HL-60 (cell line): Measurements from ENCODE around the gene AGR2.

Source experiments
- DNase-seq, 2 experiments: peaks; one replicate each; pipeline ENCODE4 v3.0.0-alpha.2; 2010 to 2020; ENCODE audit warnings: low read depth in 1 of 2, low spot score in 1 of 2
- H3K27ac ChIP-seq: fragments of 250-450 bp; sonication (Bioruptor Pico); replicated peaks from 2 replicates; pipeline ENCODE4 v1.5.1; 2020; ENCODE audit warnings: mild to moderate bottlenecking, moderate library complexity
- H3K27me3 ChIP-seq: fragments of 250-450 bp; sonication (Bioruptor Pico); 2 replicates; pipeline ENCODE4 v1.5.1; 2021; ENCODE audit warnings: mild to moderate bottlenecking, moderate library complexity; ENCODE audit not compliant: insufficient read depth, poor library complexity, severe bottlenecking
- H3K4me3 ChIP-seq: replicated peaks from 2 replicates; pipeline ENCODE4 v1.5.1; 2011; ENCODE audit warnings: mild to moderate bottlenecking, control low read depth, low read length; ENCODE audit not compliant: insufficient read depth
- CTCF ChIP-seq: IDR thresholded peaks from one replicate; pipeline ENCODE4 v1.5.1; 2011; ENCODE audit warnings: low read length, control low read depth, inconsistent platforms; ENCODE audit not compliant: insufficient read depth
- GABPA ChIP-seq: IDR thresholded peaks from 2 replicates; pipeline ENCODE4 v1.6.1; 2012; ENCODE audit warnings: low read depth
- POLR2AphosphoS5 ChIP-seq: IDR thresholded peaks from 2 replicates; pipeline ENCODE4 v1.6.1; 2012; ENCODE audit warnings: low read depth
- REST ChIP-seq: IDR thresholded peaks from 2 replicates; pipeline ENCODE4 v1.6.1; 2012; ENCODE audit warnings: low read depth; ENCODE audit not compliant: insufficient replicate concordance
- SPI1 ChIP-seq: IDR thresholded peaks from 2 replicates; pipeline ENCODE4 v1.6.1; 2012; ENCODE audit warnings: low read depth, mild to moderate bottlenecking, borderline replicate concordance

Gene AGR2

GRCh38 chr7:16758036-16758435, 46.8 kb downstream of the AGR2 start:
- DNase-seq: no peak
- Histone ChIP-seq H3K27ac (no peak overlapping the region), H3K4me3 (no peak overlapping the region), H3K27me3 (peaks cover 3% of the 10 kb centered on the region)
- no peak for TF ChIP-seq REST
- no peak for TF ChIP-seq SPI1
- TF ChIP-seq POLR2AphosphoS5: no peak
- no peak for TF ChIP-seq GABPA
- TF ChIP-seq CTCF: no peak

GRCh38 chr7:16755397-16755796, 49.4 kb downstream of the AGR2 start:
- TF ChIP-seq CTCF (no peak), SPI1 (no peak), POLR2AphosphoS5 (no peak), REST (no peak), GABPA (no peak)
- H3K27ac ChIP-seq: no peak overlapping the region
- no peak overlapping the region for H3K4me3 ChIP-seq
- no peak for DNase-seq
- peaks cover 3% of the 10 kb centered on the region for H3K27me3 ChIP-seq

GRCh38 chr7:16754856-16755317, 49.9 kb downstream of the AGR2 start:
- TF ChIP-seq GABPA (no peak), POLR2AphosphoS5 (no peak), CTCF (no peak), REST (no peak), SPI1 (no peak)
- no peak for DNase-seq
- no peak overlapping the region for H3K27ac ChIP-seq

More at GRCh38 chr7:16754856-16755317, 49.9 kb downstream of the AGR2 start:
- Histone ChIP-seq H3K27me3 (peaks cover 3% of the 10 kb centered on the region), H3K4me3 (no peak overlapping the region)
